Measurements from ENCODE around the gene ANGEL2. TPM values are rescaled to one million over a fixed set of nuclear protein-coding genes. Genes with fewer than 3 reads are reported as not detected.
A peak's percentile ranks its signal among the peaks of the same experiment; 100 is the strongest.

Gene ANGEL2
- total and polyA plus RNA-seq, 2 experiments from 2014 or later, result 15.2 to 49.6 TPM

- H3K4me3 ChIP-seq, result no peak overlapping the region
- ATAC-seq, result no peak
- Mint-ChIP-seq H3K4me1 (peaks cover 63% of the 10 kb centered on the region), H3K4me3 (no peak overlapping the region), H3K27me3 (ENCODE audit: insufficient read depth, low read depth, poor library complexity) (peaks cover 25% of the 10 kb centered on the region), H3K36me3 (ENCODE audit: low read depth) (peaks cover 90% of the 10 kb centered on the region), H3K9me3 (no peaks in the 10 kb centered on the region), H3K27ac (no peak overlapping the region)
- H3K27me3 ChIP-seq (ENCODE audit: insufficient read depth), result no peaks in the 10 kb centered on the region
- H3F3A ChIP-seq (replicated peaks; ENCODE audit: low read depth), result peaks cover 91% of the 10 kb centered on the region
- TF ChIP-seq ZNF462 (CRISPR knock-in tag; IDR thresholded peaks at IDR 0.05), result no peak
- TF ChIP-seq JUNB (IDR thresholded peaks at IDR 0.05; ENCODE audit: unreplicated experiment), result no peak
- TF ChIP-seq CREB1 (CRISPR knock-in tag; IDR thresholded peaks at IDR 0.05; ENCODE audit: low read depth), result no peak
- no peak for TF ChIP-seq NANOG (IDR thresholded peaks at IDR 0.05; ENCODE audit: borderline replicate concordance)
- TF ChIP-seq POLR2AphosphoS5 (IDR thresholded peaks at IDR 0.05; ENCODE audit: low read depth), result no peak; the same call in 1 of the 2 replicates
- TF ChIP-seq EZH2 (IDR thresholded peaks at IDR 0.05; ENCODE audit: low read depth, unreplicated experiment), result no peak
- TF ChIP-seq ZNF114 (CRISPR knock-in tag; IDR thresholded peaks at IDR 0.05), result no peak
- TF ChIP-seq EZH2phosphoT487 (IDR thresholded peaks at IDR 0.05; ENCODE audit: unreplicated experiment), result no peak
- TF ChIP-seq ETS1 (IDR thresholded peaks at IDR 0.05), result no peak
- TF ChIP-seq ZNF331 (CRISPR knock-in tag; IDR thresholded peaks at IDR 0.05; ENCODE audit: low read depth), result no peak
- TF ChIP-seq STAT1 (IDR thresholded peaks at IDR 0.05; ENCODE audit: unreplicated experiment), result no peak
- peaks cover 55% of the 10 kb centered on the region for H3K36me3 ChIP-seq (ENCODE audit: insufficient read depth)
- H4K20me1 ChIP-seq (replicated peaks; ENCODE audit: insufficient read depth), result peaks cover 35% of the 10 kb centered on the region
- no peak overlapping the region for H3K4me2 ChIP-seq
- H3K27ac ChIP-seq (ENCODE audit: low read depth), result peak overlapping the region; percentile 36
- peaks cover 3% of the 10 kb centered on the region; the same call in 1 of the 2 replicates for H3K9me2 ChIP-seq (ENCODE audit: insufficient read depth)
- no peaks in the 10 kb centered on the region for H3K79me2 ChIP-seq (replicated peaks; ENCODE audit: insufficient read depth)
- no peak overlapping the region for H2AFZ ChIP-seq
- H3K4me1 ChIP-seq (ENCODE audit: insufficient read depth), result peaks cover 53% of the 10 kb centered on the region
- no peak for DNase-seq (ENCODE audit: low spot score)
Observed at GRCh38 chr1:212982430-212983152, 33.1 kb downstream of the ANGEL2 start.
